Spleen (tissue), 7 donors: ENCODE results near the gene TEF.

Source experiments
- POLR2A ChIP-seq, 3 donors: fragments of 450-650 bp; IDR thresholded peaks; one replicate each; pipeline ENCODE4 v1.5.1; 2017; ENCODE audit warnings: antibody characterized with exemption in 3 of 3, mild to moderate bottlenecking in 1 of 3
- POLR2AphosphoS5 ChIP-seq, 3 donors: sonication (generic); formaldehyde crosslinking; IDR thresholded peaks; one replicate each; pipeline ENCODE4 v1.5.1; 2017; ENCODE audit warnings: antibody characterized with exemption in 3 of 3
- TF ChIP-seq, protein P1 (sequence below), 11 experiments: fragments of 200-600 bp in 7 of 11; fragments of 450-650 bp in 4 of 11; sonication (generic) in 4 of 11; IDR thresholded peaks in 8 of 11; conservative IDR thresholded peaks in 3 of 11; 1 replicate in 7 of 11; 2 replicates in 4 of 11; pipeline versions ENCODE4 v1.4.0 to v1.8.0; 2016 to 2021; ENCODE audit warnings: antibody characterized with exemption in 11 of 11, inconsistent platforms in 4 of 11, mild to moderate bottlenecking in 1 of 11
- donor health status: DM: no; HTN: no; CAD: no; lungs with moderate emphysema.
- donor health status: DM: no; HTN: no; CAD: no.
- donor health status: DM: no; HTN: no; CAD: no.

DNA sequence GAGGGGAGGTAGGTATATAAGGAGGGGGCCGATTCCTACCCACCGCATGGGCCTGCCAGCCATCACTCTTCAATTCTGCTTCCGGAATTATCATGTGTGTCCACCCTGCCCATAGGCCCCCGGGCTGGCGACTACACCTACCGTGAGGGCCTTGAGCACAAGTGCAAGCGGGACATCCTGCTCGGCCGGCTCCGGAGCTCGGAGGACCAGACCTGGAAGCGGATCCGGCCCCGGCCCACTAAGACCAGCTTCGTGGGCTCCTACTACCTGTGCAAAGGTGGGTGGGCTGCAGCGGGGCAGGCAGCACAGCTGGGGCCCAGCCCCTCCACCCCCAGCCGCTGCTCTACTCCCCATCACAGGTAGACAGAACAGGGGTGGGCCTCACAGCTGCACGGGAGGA, 38.4 kb upstream of the TEF start:
- TF ChIP-seq, protein P1, sequence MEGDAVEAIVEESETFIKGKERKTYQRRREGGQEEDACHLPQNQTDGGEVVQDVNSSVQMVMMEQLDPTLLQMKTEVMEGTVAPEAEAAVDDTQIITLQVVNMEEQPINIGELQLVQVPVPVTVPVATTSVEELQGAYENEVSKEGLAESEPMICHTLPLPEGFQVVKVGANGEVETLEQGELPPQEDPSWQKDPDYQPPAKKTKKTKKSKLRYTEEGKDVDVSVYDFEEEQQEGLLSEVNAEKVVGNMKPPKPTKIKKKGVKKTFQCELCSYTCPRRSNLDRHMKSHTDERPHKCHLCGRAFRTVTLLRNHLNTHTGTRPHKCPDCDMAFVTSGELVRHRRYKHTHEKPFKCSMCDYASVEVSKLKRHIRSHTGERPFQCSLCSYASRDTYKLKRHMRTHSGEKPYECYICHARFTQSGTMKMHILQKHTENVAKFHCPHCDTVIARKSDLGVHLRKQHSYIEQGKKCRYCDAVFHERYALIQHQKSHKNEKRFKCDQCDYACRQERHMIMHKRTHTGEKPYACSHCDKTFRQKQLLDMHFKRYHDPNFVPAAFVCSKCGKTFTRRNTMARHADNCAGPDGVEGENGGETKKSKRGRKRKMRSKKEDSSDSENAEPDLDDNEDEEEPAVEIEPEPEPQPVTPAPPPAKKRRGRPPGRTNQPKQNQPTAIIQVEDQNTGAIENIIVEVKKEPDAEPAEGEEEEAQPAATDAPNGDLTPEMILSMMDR (IDR thresholded peaks at IDR 0.05 in 8 of 11, conservative IDR thresholded peaks at IDR 0.05 in 3 of 11), result no peak
- peak in 1 of 3 donors; percentile 44 for TF ChIP-seq POLR2AphosphoS5 (IDR thresholded peaks at IDR 0.05)
- TF ChIP-seq POLR2A (IDR thresholded peaks at IDR 0.05), result no peak
